Smooth muscle cell (in vitro differentiated cells): ENCODE measurements around the gene KDM6A. TPM values are rescaled to one million over a fixed set of nuclear protein-coding genes. Genes with fewer than 3 reads are reported as not detected.

Source experiments
- DNase-seq: peaks from one replicate; lab custom pipeline; 2025; ENCODE audit not compliant: unreplicated experiment; lab: John Stamatoyannopoulos, UW
- H2AFZ ChIP-seq: fragments of 200-600 bp; sonication (generic); 2 replicates; pipeline ENCODE4 v1.6.0; 2016; ENCODE audit warnings: antibody characterized with exemption, low read depth, mild to moderate bottlenecking
- H3F3A ChIP-seq: fragments of 200-600 bp; sonication (generic); 2 replicates; pipeline ENCODE4 v1.6.0; 2017; ENCODE audit warnings: antibody characterized with exemption, low read depth
- H3K27ac ChIP-seq: fragments of 200-600 bp; sonication (generic); 2 replicates; pipeline ENCODE4 v1.5.1; 2016; ENCODE audit warnings: low read depth, mild to moderate bottlenecking
- H3K27me3 ChIP-seq: fragments of 200-600 bp; sonication (generic); 2 replicates; pipeline ENCODE4 v1.6.1; 2016; ENCODE audit warnings: low read depth, mild to moderate bottlenecking
- H3K36me3 ChIP-seq: fragments of 200-600 bp; sonication (generic); 2 replicates; pipeline ENCODE4 v1.5.1; 2016; ENCODE audit warnings: low read depth
- H3K4me1 ChIP-seq: fragments of 200-600 bp; sonication (generic); 2 replicates; pipeline ENCODE4 v1.5.1; 2016; ENCODE audit warnings: low read depth
- H3K4me2 ChIP-seq: fragments of 200-600 bp; sonication (generic); 2 replicates; pipeline ENCODE4 v1.6.0; 2016; ENCODE audit warnings: mild to moderate bottlenecking
- H3K4me3 ChIP-seq: fragments of 200-600 bp; sonication (generic); 2 replicates; pipeline ENCODE4 v1.5.1; 2016; ENCODE audit warnings: mild to moderate bottlenecking
- H3K79me2 ChIP-seq: fragments of 200-600 bp; sonication (generic); 2 replicates; pipeline ENCODE4 v1.6.0; 2016; ENCODE audit warnings: low read depth, mild to moderate bottlenecking
- H3K9ac ChIP-seq: fragments of 200-600 bp; sonication (generic); 2 replicates; pipeline ENCODE4 v1.6.0; 2016; ENCODE audit warnings: low read depth
- H3K9me3 ChIP-seq: fragments of 200-600 bp; sonication (generic); replicated peaks from 2 replicates; pipeline ENCODE4 v1.5.1; 2016; ENCODE audit warnings: low read depth
- H4K20me1 ChIP-seq: fragments of 200-600 bp; sonication (generic); 2 replicates; pipeline ENCODE4 v1.6.0; 2016; ENCODE audit warnings: low read depth
- CTCF ChIP-seq: fragments of 200-600 bp; sonication (generic); IDR thresholded peaks from 2 replicates; pipeline ENCODE4 v1.5.1; 2017; ENCODE audit warnings: borderline replicate concordance, mild to moderate bottlenecking, antibody characterized with exemption; ENCODE audit not compliant: insufficient read depth, poor library complexity, severe bottlenecking
- WGBS: methylation state at CpG from one replicate; pipeline ENCODE4 v1.1.7; 2016; ENCODE audit warnings: low lambda C conversion rate; 5-methylcytosine and 5-hydroxymethylcytosine counted together
- polyA plus RNA-seq: library from polyadenylated mRNA; unstranded; fragments of >200 nt; fragmentation: Nextera tagmentation; extraction: Ambion mirVana; gene quantifications from 2 replicates; pipeline ENCODE4 v1.2.1, GENCODE V29; 2016
- total RNA-seq: library from RNA; depleted of rRNA; stranded (reverse); fragments of >200 nt; gene quantifications from 2 replicates; pipeline ENCODE4 v1.2.3, GENCODE V29; 2014

KDM6A gene
- total and polyA plus RNA-seq, 2 experiments from 2014 or later = 9.6 to 28.1 TPM

- Histone ChIP-seq H3F3A (no peaks in the 10 kb centered on the region), H3K9ac (no peak overlapping the region), H3K4me1 (peaks cover 7% of the 10 kb centered on the region), H3K79me2 (peaks cover 28% of the 10 kb centered on the region), H3K4me2 (peak overlapping the region; percentile 89), H3K9me3 (no peaks in the 10 kb centered on the region), H3K27ac (peak overlapping the region; percentile 86), H4K20me1 (peaks cover 16% of the 10 kb centered on the region), H3K4me3 (peak overlapping the region; percentile 89), H2AFZ (no peak overlapping the region), H3K27me3 (no peaks in the 10 kb centered on the region), H3K36me3 (no peaks in the 10 kb centered on the region)
- TF ChIP-seq CTCF = no peak
- DNase-seq = no peak
- WGBS = 67% methylated on average over 16 of the region's 16 CpGs
Measured at GRCh38 chrX:44871114-44871645, 1.8 kb upstream of the KDM6A start.

DNA sequence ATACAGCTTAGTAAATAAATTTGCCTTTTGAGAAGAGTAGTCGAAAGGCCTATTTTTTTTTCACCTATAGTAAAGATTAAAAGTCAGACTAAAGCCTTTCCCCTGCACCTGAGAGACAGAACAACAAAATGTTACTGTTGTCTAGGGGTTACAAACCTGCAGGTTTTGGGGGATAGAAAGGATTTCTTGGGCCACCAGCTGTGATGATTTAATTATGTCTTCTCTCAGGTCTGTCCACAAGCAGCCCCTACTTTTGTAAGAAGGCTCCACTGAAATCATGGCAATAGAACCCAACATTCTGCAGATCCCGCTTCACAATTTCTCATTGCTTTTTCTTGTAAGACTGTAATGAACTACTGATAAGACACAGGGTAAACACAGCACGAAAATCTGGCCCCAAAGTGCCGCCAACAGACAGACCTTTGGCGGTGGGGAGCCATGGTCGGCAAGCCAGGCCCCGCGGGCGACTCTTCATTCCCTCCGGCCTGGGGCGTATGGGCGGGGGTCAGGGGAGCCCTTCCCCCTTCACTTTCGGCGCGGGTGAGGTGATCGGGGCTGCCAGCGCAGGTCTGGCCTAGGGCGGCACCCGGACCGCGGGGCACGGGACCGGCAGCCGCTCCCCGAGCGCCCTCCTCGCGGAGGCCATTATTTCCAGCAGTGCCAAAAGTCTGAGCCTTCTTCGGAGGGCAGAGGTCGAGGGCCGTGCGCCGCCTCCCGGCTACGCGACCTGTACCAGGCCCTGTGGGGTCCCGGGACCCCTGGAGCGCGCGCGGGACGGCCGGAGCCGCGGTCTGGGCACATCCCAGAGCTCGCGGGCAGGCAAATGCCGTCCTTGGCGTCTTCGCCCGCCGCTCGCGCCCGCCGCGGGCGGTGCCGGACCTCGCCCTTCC lies 812 bp upstream of the KDM6A start:
- no peak for TF ChIP-seq CTCF
- peak overlapping the region; percentile 91 for H3K9ac ChIP-seq
- no peaks in the 10 kb centered on the region for H3F3A ChIP-seq
- DNase-seq = peak; percentile 30
- WGBS = 37% methylated on average over 37 of the region's 60 CpGs
- H3K4me2 ChIP-seq = peak overlapping the region; percentile 89
- no peaks in the 10 kb centered on the region for H3K9me3 ChIP-seq
- peaks cover 38% of the 10 kb centered on the region for H3K79me2 ChIP-seq
- peaks cover 26% of the 10 kb centered on the region for H4K20me1 ChIP-seq
- no peak overlapping the region for H2AFZ ChIP-seq
- H3K4me1 ChIP-seq = peaks cover 8% of the 10 kb centered on the region
- H3K36me3 ChIP-seq = no peaks in the 10 kb centered on the region
- H3K4me3 ChIP-seq = peak overlapping the region; percentile 89
- H3K27me3 ChIP-seq = no peaks in the 10 kb centered on the region
- H3K27ac ChIP-seq = peak overlapping the region; percentile 86

- Histone ChIP-seq H3K36me3 (no peaks in the 10 kb centered on the region), H3K4me3 (peak overlapping the region; percentile 89), H2AFZ (peak overlapping the region; percentile 75), H3K27me3 (no peaks in the 10 kb centered on the region), H3F3A (no peaks in the 10 kb centered on the region), H4K20me1 (peaks cover 40% of the 10 kb centered on the region), H3K79me2 (peaks cover 53% of the 10 kb centered on the region), H3K9ac (peak overlapping the region; percentile 97), H3K9me3 (no peaks in the 10 kb centered on the region), H3K4me2 (peak overlapping the region; percentile 90), H3K4me1 (peaks cover 8% of the 10 kb centered on the region), H3K27ac (peak overlapping the region; percentile 96)
- no peak for DNase-seq
- WGBS = 41% methylated on average over 78 of the region's 99 CpGs
- TF ChIP-seq CTCF = no peak
Measured at GRCh38 chrX:44873415-44874276, 658 bp downstream of the KDM6A start.
